Measurements from ENCODE around the gene IGSF22.

IGSF22 gene

GRCh38 chr11:18713646-18714442 lies 12.1 kb downstream of the IGSF22 start:
- H3K4me3 ChIP-seq (replicated peaks; ENCODE audit: low read depth, low read length) = no peak overlapping the region
- TF ChIP-seq CTCF (IDR thresholded peaks at IDR 0.05; ENCODE audit: insufficient read depth, low read length, poor library complexity, severe bottlenecking) = no peak
- no peaks in the 10 kb centered on the region for H3K36me3 ChIP-seq (ENCODE audit: control insufficient read depth, insufficient read depth, low read length)
- no peak for DNase-seq (ENCODE audit: extremely low read depth, insufficient read length)
- H3K27me3 ChIP-seq (replicated peaks; ENCODE audit: control insufficient read depth, insufficient read depth, low read length) = no peaks in the 10 kb centered on the region; the same call in 1 of the 2 replicates

GRCh38 chr11:18710545-18710944 lies 15.4 kb downstream of the IGSF22 start:
- no peaks in the 10 kb centered on the region for H3K36me3 ChIP-seq (ENCODE audit: control insufficient read depth, insufficient read depth, low read length)
- H3K27me3 ChIP-seq (replicated peaks; ENCODE audit: control insufficient read depth, insufficient read depth, low read length) = no peaks in the 10 kb centered on the region; the same call in 1 of the 2 replicates
- DNase-seq (ENCODE audit: extremely low read depth, insufficient read length) = no peak

GRCh38 chr11:18709414-18709813 lies 16.6 kb downstream of the IGSF22 start:
- Histone ChIP-seq H3K36me3 (ENCODE audit: control insufficient read depth, insufficient read depth, low read length) (no peaks in the 10 kb centered on the region), H3K4me3 (replicated peaks; ENCODE audit: low read depth, low read length) (no peak overlapping the region), H3K27me3 (replicated peaks; ENCODE audit: control insufficient read depth, insufficient read depth, low read length) (no peaks in the 10 kb centered on the region; the same call in 1 of the 2 replicates)
- no peak for TF ChIP-seq CTCF (IDR thresholded peaks at IDR 0.05; ENCODE audit: insufficient read depth, low read length, poor library complexity, severe bottlenecking)
- no peak for DNase-seq (ENCODE audit: extremely low read depth, insufficient read length)

More at GRCh38 chr11:18710545-18710944, 15.4 kb downstream of the IGSF22 start:
- TF ChIP-seq CTCF (IDR thresholded peaks at IDR 0.05; ENCODE audit: insufficient read depth, low read length, poor library complexity, severe bottlenecking) = no peak
- H3K4me3 ChIP-seq (replicated peaks; ENCODE audit: low read depth, low read length) = no peak overlapping the region

GRCh38 chr11:18707811-18708340 lies 18.1 kb downstream of the IGSF22 start:
- no peaks in the 10 kb centered on the region; the same call in 1 of the 2 replicates for H3K27me3 ChIP-seq (replicated peaks; ENCODE audit: control insufficient read depth, insufficient read depth, low read length)
- H3K36me3 ChIP-seq (ENCODE audit: control insufficient read depth, insufficient read depth, low read length) = no peaks in the 10 kb centered on the region
- no peak for TF ChIP-seq CTCF (IDR thresholded peaks at IDR 0.05; ENCODE audit: insufficient read depth, low read length, poor library complexity, severe bottlenecking)
- no peak for DNase-seq (ENCODE audit: extremely low read depth, insufficient read length)
- no peak overlapping the region for H3K4me3 ChIP-seq (replicated peaks; ENCODE audit: low read depth, low read length)

- DNase-seq (ENCODE audit: extremely low read depth, insufficient read length) = no peak
- Histone ChIP-seq H3K27me3 (replicated peaks; ENCODE audit: control insufficient read depth, insufficient read depth, low read length) (no peaks in the 10 kb centered on the region; the same call in 1 of the 2 replicates), H3K4me3 (replicated peaks; ENCODE audit: low read depth, low read length) (peak overlapping the region; percentile 58), H3K36me3 (ENCODE audit: control insufficient read depth, insufficient read depth, low read length) (no peaks in the 10 kb centered on the region)
- no peak for TF ChIP-seq CTCF (IDR thresholded peaks at IDR 0.05; ENCODE audit: insufficient read depth, low read length, poor library complexity, severe bottlenecking)
Measured at GRCh38 chr11:18706330-18707243, 19.4 kb downstream of the IGSF22 start.

Measured in GM06990 (cell line).